Esophagus squamous epithelium (tissue), 4 donors: ENCODE measurements around the gene CTDSPL.

Experiments used
- CTCF ChIP-seq, 6 experiments: fragments of 450-650 bp in 4 of 6; fragments of 200-600 bp in 2 of 6; sonication (generic) in 2 of 6; IDR thresholded peaks; one replicate each; pipeline ENCODE4 v1.5.1; 2016 to 2019; ENCODE audit warnings: antibody characterized with exemption in 6 of 6, mild to moderate bottlenecking in 4 of 6, moderate library complexity in 4 of 6
- POLR2A ChIP-seq, 4 donors: fragments of 450-650 bp; IDR thresholded peaks; one replicate each; pipeline ENCODE4 v1.6.1; 2017; ENCODE audit warnings: antibody characterized with exemption in 4 of 4, mild to moderate bottlenecking in 4 of 4, moderate library complexity in 3 of 4

GRCh38 chr3:37995652-37996641 is 134.3 kb downstream of the CTDSPL start:
- TF ChIP-seq CTCF (IDR thresholded peaks at IDR 0.05) (no peak), POLR2A (IDR thresholded peaks at IDR 0.05) (no peak)
